Mucosa of stomach (tissue), 1 donor: Measurements from ENCODE around the gene LY86.

Experiments
- H3K27me3 ChIP-seq: one replicate; pipeline ENCODE4 v1.7.0; 2013; ENCODE audit warnings: mild to moderate bottlenecking, low read length; ENCODE audit not compliant: control insufficient read depth, insufficient read depth
- H3K36me3 ChIP-seq: one replicate; pipeline ENCODE4 v1.7.0; 2013; ENCODE audit warnings: low read length; ENCODE audit not compliant: control insufficient read depth, insufficient read depth
- H3K4me1 ChIP-seq: one replicate; pipeline ENCODE4 v1.7.0; 2013; ENCODE audit warnings: mild to moderate bottlenecking, low read length; ENCODE audit not compliant: control insufficient read depth, insufficient read depth
- H3K4me3 ChIP-seq: one replicate; pipeline ENCODE4 v1.7.0; 2013; ENCODE audit warnings: low read length
- H3K9ac ChIP-seq: one replicate; pipeline ENCODE4 v1.7.0; 2013; ENCODE audit warnings: mild to moderate bottlenecking, low read length, moderate library complexity
- H3K9me3 ChIP-seq: one replicate; pipeline ENCODE4 v1.7.0; 2013; ENCODE audit warnings: mild to moderate bottlenecking, low read length, moderate library complexity; ENCODE audit not compliant: control insufficient read depth
- donor health status: Pancreatic carcinoma.

LY86 gene

GRCh38 chr6:6635291-6635690 is 46.8 kb downstream of the LY86 start:
- Histone ChIP-seq H3K36me3 (no peaks in the 10 kb centered on the region), H3K4me3 (no peak overlapping the region), H3K9ac (no peak overlapping the region), H3K27me3 (no peaks in the 10 kb centered on the region), H3K9me3 (no peaks in the 10 kb centered on the region), H3K4me1 (no peaks in the 10 kb centered on the region)

- Histone ChIP-seq H3K4me1 (no peaks in the 10 kb centered on the region), H3K4me3 (no peak overlapping the region), H3K9ac (no peak overlapping the region), H3K9me3 (no peaks in the 10 kb centered on the region), H3K27me3 (no peaks in the 10 kb centered on the region), H3K36me3 (no peaks in the 10 kb centered on the region)
Measured at GRCh38 chr6:6635869-6636268, 47.3 kb downstream of the LY86 start.

GRCh38 chr6:6639572-6639971 is 51.1 kb downstream of the LY86 start:
- Histone ChIP-seq H3K36me3 (no peaks in the 10 kb centered on the region), H3K27me3 (no peaks in the 10 kb centered on the region), H3K9ac (no peak overlapping the region), H3K9me3 (no peaks in the 10 kb centered on the region), H3K4me1 (no peaks in the 10 kb centered on the region), H3K4me3 (no peak overlapping the region)

- H3K4me3 ChIP-seq, result no peak overlapping the region
- no peaks in the 10 kb centered on the region for H3K36me3 ChIP-seq
- no peaks in the 10 kb centered on the region for H3K4me1 ChIP-seq
- H3K9ac ChIP-seq, result no peak overlapping the region
- H3K27me3 ChIP-seq, result no peaks in the 10 kb centered on the region
- H3K9me3 ChIP-seq, result no peaks in the 10 kb centered on the region
Measured at GRCh38 chr6:6640926-6641325, 52.4 kb downstream of the LY86 start.

GRCh38 chr6:6643398-6643797 is 54.9 kb downstream of the LY86 start:
- H3K4me1 ChIP-seq, result no peaks in the 10 kb centered on the region
- no peak overlapping the region for H3K4me3 ChIP-seq
- H3K36me3 ChIP-seq, result no peaks in the 10 kb centered on the region
- no peak overlapping the region for H3K9ac ChIP-seq
- H3K27me3 ChIP-seq, result no peaks in the 10 kb centered on the region
- H3K9me3 ChIP-seq, result no peaks in the 10 kb centered on the region

GRCh38 chr6:6645261-6645917 is 56.9 kb downstream of the LY86 start:
- no peaks in the 10 kb centered on the region for H3K27me3 ChIP-seq
- H3K4me3 ChIP-seq, result no peak overlapping the region
- H3K9ac ChIP-seq, result no peak overlapping the region
- no peaks in the 10 kb centered on the region for H3K36me3 ChIP-seq
- H3K4me1 ChIP-seq, result no peaks in the 10 kb centered on the region
- H3K9me3 ChIP-seq, result no peaks in the 10 kb centered on the region

- Histone ChIP-seq H3K36me3 (no peaks in the 10 kb centered on the region), H3K9ac (no peak overlapping the region), H3K4me3 (no peak overlapping the region), H3K9me3 (no peaks in the 10 kb centered on the region), H3K4me1 (no peaks in the 10 kb centered on the region), H3K27me3 (no peaks in the 10 kb centered on the region)
Measured at GRCh38 chr6:6646384-6646783, 57.9 kb downstream of the LY86 start.

GRCh38 chr6:6646859-6647258 is 58.3 kb downstream of the LY86 start:
- no peak overlapping the region for H3K4me3 ChIP-seq
- no peaks in the 10 kb centered on the region for H3K36me3 ChIP-seq
- no peaks in the 10 kb centered on the region for H3K4me1 ChIP-seq
- H3K9me3 ChIP-seq, result no peaks in the 10 kb centered on the region
- H3K27me3 ChIP-seq, result no peaks in the 10 kb centered on the region
- no peak overlapping the region for H3K9ac ChIP-seq

- Histone ChIP-seq H3K4me3 (no peak overlapping the region), H3K36me3 (no peaks in the 10 kb centered on the region), H3K4me1 (no peaks in the 10 kb centered on the region), H3K27me3 (no peaks in the 10 kb centered on the region), H3K9ac (no peak overlapping the region), H3K9me3 (no peaks in the 10 kb centered on the region)
Measured at GRCh38 chr6:6648692-6649343, 60.3 kb downstream of the LY86 start.

- no peaks in the 10 kb centered on the region for H3K36me3 ChIP-seq
- no peak overlapping the region for H3K4me3 ChIP-seq
- H3K9ac ChIP-seq, result no peak overlapping the region
- no peaks in the 10 kb centered on the region for H3K27me3 ChIP-seq
- no peaks in the 10 kb centered on the region for H3K4me1 ChIP-seq
- no peaks in the 10 kb centered on the region for H3K9me3 ChIP-seq
Measured at GRCh38 chr6:6649824-6650349, 61.4 kb downstream of the LY86 start.

- Histone ChIP-seq H3K9ac (no peak overlapping the region), H3K27me3 (no peaks in the 10 kb centered on the region), H3K4me3 (no peak overlapping the region)
Measured at GRCh38 chr6:6650839-6651238, 62.3 kb downstream of the LY86 start.

GRCh38 chr6:6651335-6651734 is 62.8 kb downstream of the LY86 start:
- Histone ChIP-seq H3K9ac (no peak overlapping the region), H3K36me3 (no peaks in the 10 kb centered on the region), H3K9me3 (no peaks in the 10 kb centered on the region), H3K4me1 (no peaks in the 10 kb centered on the region), H3K27me3 (no peaks in the 10 kb centered on the region), H3K4me3 (no peak overlapping the region)

More at GRCh38 chr6:6650839-6651238, 62.3 kb downstream of the LY86 start:
- Histone ChIP-seq H3K9me3 (no peaks in the 10 kb centered on the region), H3K36me3 (no peaks in the 10 kb centered on the region), H3K4me1 (no peaks in the 10 kb centered on the region)
